Activated T-cell treated with anti-CD3 and anti-CD28 coated beads for 48 hours (primary cell): ENCODE data around the gene GSG1L.
A peak's percentile ranks its signal among the peaks of the same experiment; 100 is the strongest.

ENCODE experiments used
- DNase-seq: peaks from one replicate; pipeline ENCODE4 v3.0.0-alpha.2; 2020; ENCODE audit warnings: low read depth

The GSG1L gene

GRCh38 chr16:28063591-28064061 is at the start of gene GSG1L:
Gene GSG1L (minus strand): TSS chr16:28063714. CDS start chr16:28063424, 290 bp downstream.
- DNase-seq = no peak

GRCh38 chr16:28112908-28113307 is 49.4 kb upstream of the GSG1L start:
- peak; percentile 27 for DNase-seq

- DNase-seq = no peak
Observed at GRCh38 chr16:28110977-28111376, 47.5 kb upstream of the GSG1L start.

- no peak for DNase-seq
Observed at GRCh38 chr16:28110479-28110878, 47.0 kb upstream of the GSG1L start.

GRCh38 chr16:28110074-28110473 is 46.6 kb upstream of the GSG1L start:
- no peak for DNase-seq

- no peak for DNase-seq
Observed at GRCh38 chr16:28108590-28109247, 45.2 kb upstream of the GSG1L start.

GRCh38 chr16:28107232-28107631 is 43.7 kb upstream of the GSG1L start:
- no peak for DNase-seq

GRCh38 chr16:28106467-28107215 is 43.1 kb upstream of the GSG1L start:
- no peak for DNase-seq

GRCh38 chr16:28105954-28106353 is 42.4 kb upstream of the GSG1L start:
- DNase-seq = no peak

GRCh38 chr16:28105297-28105696 is 41.8 kb upstream of the GSG1L start:
- DNase-seq = no peak

- no peak for DNase-seq
Observed at GRCh38 chr16:28104404-28104803, 40.9 kb upstream of the GSG1L start.

- no peak for DNase-seq
Observed at GRCh38 chr16:28103516-28104170, 40.1 kb upstream of the GSG1L start.

- no peak for DNase-seq
Observed at GRCh38 chr16:28101533-28101890, 38.0 kb upstream of the GSG1L start.

GRCh38 chr16:28100810-28101532 is 37.5 kb upstream of the GSG1L start:
- no peak for DNase-seq

GRCh38 chr16:28098959-28099945 is 35.7 kb upstream of the GSG1L start:
- no peak for DNase-seq

GRCh38 chr16:28098171-28098958 is 34.9 kb upstream of the GSG1L start:
- DNase-seq = no peak

GRCh38 chr16:28096983-28097899 is 33.7 kb upstream of the GSG1L start:
- DNase-seq = no peak

GRCh38 chr16:28093385-28093725 is 29.8 kb upstream of the GSG1L start:
- no peak for DNase-seq

GRCh38 chr16:28092721-28093384 is 29.3 kb upstream of the GSG1L start:
- DNase-seq = no peak
